WTC11 (cell line): ENCODE results near the gene HPX. TPM values are rescaled to one million over a fixed set of nuclear protein-coding genes. Genes with fewer than 3 reads are reported as not detected.
A peak's percentile ranks its signal among the peaks of the same experiment; 100 is the strongest.

ENCODE experiments used
- ATAC-seq: fragments of 200-7000 bp; cut with Tn5 transposase; 2 replicates; pipeline ENCODE4 v1.10.0; 2021; ENCODE audit warnings: mild to moderate bottlenecking, moderate library complexity
- CTCF ChIA-PET: fragments of 300-600 bp; sonication (Branson Sonifier 250); formaldehyde crosslinking; loops from one replicate; lab custom pipeline; 2021; ENCODE audit warnings: antibody characterized with exemption; lab: Charles Lee
- POLR2A ChIA-PET: fragments of 350-600 bp; sonication (Branson Sonifier 250); formaldehyde crosslinking; loops from one replicate; lab custom pipeline; 2021; ENCODE audit warnings: antibody characterized with exemption; lab: Charles Lee
- DNase-seq: peaks from one replicate; pipeline ENCODE4 v3.0.0; 2021; ENCODE audit warnings: low spot score
- H3K27ac Mint-ChIP-seq: 2 replicates; pipeline ENCODE4 v1.8.0; 2021; ENCODE audit warnings: mixed read lengths
- H3K27me3 Mint-ChIP-seq: 2 replicates; pipeline ENCODE4 v1.8.0; 2021; ENCODE audit warnings: low read depth, mild to moderate bottlenecking, moderate library complexity, mixed read lengths
- H3K36me3 Mint-ChIP-seq: 2 replicates; pipeline ENCODE4 v1.8.0; 2021; ENCODE audit warnings: mixed read lengths
- H3K4me1 Mint-ChIP-seq: 2 replicates; pipeline ENCODE4 v1.8.0; 2022; ENCODE audit warnings: mixed read lengths
- H3K4me3 Mint-ChIP-seq: 2 replicates; pipeline ENCODE4 v1.8.0; 2021; ENCODE audit warnings: mild to moderate bottlenecking, moderate library complexity, mixed read lengths
- H3K9me3 Mint-ChIP-seq: 2 replicates; pipeline ENCODE4 v1.8.0; 2021; ENCODE audit warnings: mixed read lengths
- ARID4B ChIP-seq: sonication (generic); formaldehyde crosslinking; IDR thresholded peaks from 2 replicates; pipeline ENCODE4 v1.8.0; 2023; ENCODE audit warnings: missing genetic modification reagents, mild to moderate bottlenecking, borderline replicate concordance
- ATF2 ChIP-seq: sonication (generic); formaldehyde crosslinking; IDR thresholded peaks from 2 replicates; pipeline ENCODE4 v1.8.1; 2022; ENCODE audit warnings: low read depth, missing genetic modification reagents, borderline replicate concordance
- ATF3 ChIP-seq: sonication (generic); formaldehyde crosslinking; conservative IDR thresholded peaks from 2 replicates; pipeline ENCODE4 v1.8.1; 2022; ENCODE audit warnings: mild to moderate bottlenecking, missing genetic modification reagents
- ATF6 ChIP-seq: sonication (generic); formaldehyde crosslinking; IDR thresholded peaks from 2 replicates; pipeline ENCODE4 v1.8.1; 2023; ENCODE audit warnings: mild to moderate bottlenecking, missing genetic modification reagents
- ERG ChIP-seq: fragments of 250-450 bp; sonication (Bioruptor Pico); IDR thresholded peaks from 2 replicates; pipeline ENCODE4 v1.8.0; 2021; ENCODE audit warnings: mild to moderate bottlenecking
- FOXP1 ChIP-seq: sonication (generic); formaldehyde crosslinking; IDR thresholded peaks from 2 replicates; pipeline ENCODE4 v1.8.0; 2022; ENCODE audit warnings: missing genetic modification reagents, mild to moderate bottlenecking, moderate library complexity, borderline replicate concordance
- GABPB1 ChIP-seq: sonication (generic); formaldehyde crosslinking; IDR thresholded peaks from 2 replicates; pipeline ENCODE4 v1.8.1; 2023; ENCODE audit warnings: mild to moderate bottlenecking, missing genetic modification reagents
- MYBL2 ChIP-seq: sonication (generic); formaldehyde crosslinking; IDR thresholded peaks from 2 replicates; pipeline ENCODE4 v1.8.1; 2023; ENCODE audit warnings: mild to moderate bottlenecking, moderate library complexity, missing genetic modification reagents
- RELA ChIP-seq: sonication (generic); formaldehyde crosslinking; IDR thresholded peaks from 2 replicates; pipeline ENCODE4 v1.8.1; 2022; ENCODE audit warnings: missing genetic modification reagents, mild to moderate bottlenecking, borderline replicate concordance
- SP1 ChIP-seq: sonication (generic); formaldehyde crosslinking; conservative IDR thresholded peaks from 2 replicates; pipeline ENCODE4 v1.8.1; 2022; ENCODE audit warnings: missing genetic modification reagents
- TP53 ChIP-seq: sonication (generic); formaldehyde crosslinking; IDR thresholded peaks from 2 replicates; pipeline ENCODE4 v1.8.1; 2023; ENCODE audit warnings: mild to moderate bottlenecking, missing genetic modification reagents
- ZBTB21 ChIP-seq: sonication (generic); formaldehyde crosslinking; IDR thresholded peaks from 2 replicates; pipeline ENCODE4 v1.8.1; 2023; ENCODE audit warnings: mild to moderate bottlenecking, missing genetic modification reagents, borderline replicate concordance
- ZNF317 ChIP-seq: sonication (generic); formaldehyde crosslinking; IDR thresholded peaks from 2 replicates; pipeline ENCODE4 v1.8.1; 2023; ENCODE audit warnings: low read depth, mild to moderate bottlenecking, moderate library complexity, missing genetic modification reagents, borderline replicate concordance
- ZNF396 ChIP-seq: fragments of 250-450 bp; sonication (Bioruptor Pico); IDR thresholded peaks from 2 replicates; pipeline ENCODE4 v1.8.0; 2021; ENCODE audit warnings: mild to moderate bottlenecking, moderate library complexity, borderline replicate concordance
- ZNF425 ChIP-seq: fragments of 250-450 bp; sonication (Bioruptor Pico); conservative IDR thresholded peaks from 2 replicates; pipeline ENCODE4 v1.9.0; 2021; ENCODE audit warnings: mild to moderate bottlenecking
- ZNF671 ChIP-seq: fragments of 250-450 bp; sonication (Bioruptor Pico); IDR thresholded peaks from 2 replicates; pipeline ENCODE4 v1.8.0; 2021; ENCODE audit warnings: mild to moderate bottlenecking
- total RNA-seq: library from RNA; stranded (reverse); gene quantifications from 3 replicates; pipeline ENCODE4 v1.2.3, GENCODE V29; 2021

The HPX gene
- total RNA-seq, 1 experiment from 2014 or later = 1.7 TPM

GRCh38 chr11:6419009-6419631, 21.7 kb downstream of the HPX start, which contains the start of gene APBB1 (continued):
- TF ChIP-seq ZNF425 (no peak), ATF2 (CRISPR knock-in tag) (no peak), FOXP1 (CRISPR knock-in tag) (0 out of 2 replicates have a peak, but pooled peaks have one; percentile 28), ERG (CRISPR knock-in tag) (no peak), ATF3 (CRISPR knock-in tag) (no peak), ZNF671 (CRISPR knock-in tag) (no peak)

- Mint-ChIP-seq H3K4me3 (no peak overlapping the region), H3K4me1 (peaks cover 3% of the 10 kb centered on the region), H3K9me3 (no peaks in the 10 kb centered on the region)
- TF ChIP-seq TP53 (CRISPR knock-in tag) (peak; percentile 70; the same call in 1 of the 2 replicates), GABPB1 (no peak)
- TF ChIP-seq, all 79 proteins: peak for 1
- ATAC-seq (peak; percentile 71), DNase-seq (peak; percentile 59)
- Mint-ChIP-seq H3K27ac (no peak overlapping the region), H3K27me3 (peaks cover 38% of the 10 kb centered on the region), H3K36me3 (no peaks in the 10 kb centered on the region)
- CTCF ChIA-PET = interaction anchor here (0.6 to 4.0 kb wide), 16 partner anchors 8 to 270 kb away, joined by 3 to 49 read pairs (median 4); partner anchors contain the start of genes MRPL17 and TRIM3
- POLR2A ChIA-PET = interaction anchor here (1.0 to 1.4 kb wide), 3 partner anchors 13 to 28 kb away, joined by 3 to 6 read pairs (median 3); partner anchors contain the start of gene SMPD1
Measured at GRCh38 chr11:6418557-6419008, 22.2 kb downstream of the HPX start.

GRCh38 chr11:6417907-6418556, 22.8 kb downstream of the HPX start:
- Mint-ChIP-seq H3K36me3 (no peaks in the 10 kb centered on the region), H3K4me3 (no peak overlapping the region), H3K27ac (no peak overlapping the region), H3K9me3 (no peaks in the 10 kb centered on the region), H3K4me1 (peaks cover 6% of the 10 kb centered on the region), H3K27me3 (peaks cover 32% of the 10 kb centered on the region)
- POLR2A ChIA-PET = no interaction called here
- no peak for TF ChIP-seq ARID4B (CRISPR knock-in tag)
- TF ChIP-seq ZBTB21 (CRISPR knock-in tag) = no peak
- TF ChIP-seq ZNF396 (CRISPR knock-in tag) = no peak
- TF ChIP-seq ZNF317 (CRISPR knock-in tag) = no peak
- TF ChIP-seq SP1 (CRISPR knock-in tag) = no peak
- TF ChIP-seq ATF6 (CRISPR knock-in tag) = no peak
- TF ChIP-seq TP53 (CRISPR knock-in tag) = no peak
- no peak for TF ChIP-seq MYBL2 (CRISPR knock-in tag)
- TF ChIP-seq ATF3 (CRISPR knock-in tag) = no peak
- TF ChIP-seq ZNF671 (CRISPR knock-in tag) = no peak
- TF ChIP-seq RELA (CRISPR knock-in tag) = no peak
- DNase-seq (no peak), ATAC-seq (no peak)
- CTCF ChIA-PET = interaction anchor here (1.0 to 4.0 kb wide), 10 partner anchors 13 to 113 kb away, joined by 3 to 49 read pairs (median 6); no protein-coding TSS in a partner anchor
